Sigmoid colon (tissue), 3 donors: ENCODE data around the gene ANKHD1.

Experiments used
- POLR2A ChIP-seq, 2 donors: fragments of 450-650 bp; IDR thresholded peaks; one replicate each; pipeline ENCODE4 v1.6.1; 2016; ENCODE audit warnings: antibody characterized with exemption in 2 of 2, mild to moderate bottlenecking in 2 of 2, moderate library complexity in 2 of 2
- TF ChIP-seq, protein P1 (sequence below), 4 experiments: fragments of 450-650 bp in 3 of 4; fragments of 200-600 bp in 1 of 4; IDR thresholded peaks; one replicate each; pipeline ENCODE4 v1.5.1; 2016 to 2019; ENCODE audit warnings: antibody characterized with exemption in 4 of 4, mild to moderate bottlenecking in 3 of 4, moderate library complexity in 2 of 4

DNA sequence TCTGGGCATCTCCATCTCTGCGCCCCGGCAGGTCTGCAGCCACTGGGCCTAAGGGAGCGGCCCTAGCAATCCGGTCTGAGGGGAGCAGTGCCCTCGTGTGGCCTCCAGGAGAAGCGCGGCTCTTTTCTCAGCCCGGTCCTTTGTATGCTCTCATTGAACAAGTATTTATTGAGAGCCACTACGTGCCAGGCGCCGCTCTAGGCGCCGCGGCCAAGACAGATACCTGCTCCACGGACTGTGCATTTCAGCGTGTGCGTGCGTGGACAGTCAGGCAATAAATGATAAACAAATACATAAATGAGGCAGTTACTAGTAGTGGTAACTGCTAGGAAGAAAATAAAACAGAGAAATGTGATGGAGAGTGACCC, 43.9 kb upstream of the ANKHD1 start:
- no peak for TF ChIP-seq POLR2A (IDR thresholded peaks at IDR 0.05)
- TF ChIP-seq, protein P1, sequence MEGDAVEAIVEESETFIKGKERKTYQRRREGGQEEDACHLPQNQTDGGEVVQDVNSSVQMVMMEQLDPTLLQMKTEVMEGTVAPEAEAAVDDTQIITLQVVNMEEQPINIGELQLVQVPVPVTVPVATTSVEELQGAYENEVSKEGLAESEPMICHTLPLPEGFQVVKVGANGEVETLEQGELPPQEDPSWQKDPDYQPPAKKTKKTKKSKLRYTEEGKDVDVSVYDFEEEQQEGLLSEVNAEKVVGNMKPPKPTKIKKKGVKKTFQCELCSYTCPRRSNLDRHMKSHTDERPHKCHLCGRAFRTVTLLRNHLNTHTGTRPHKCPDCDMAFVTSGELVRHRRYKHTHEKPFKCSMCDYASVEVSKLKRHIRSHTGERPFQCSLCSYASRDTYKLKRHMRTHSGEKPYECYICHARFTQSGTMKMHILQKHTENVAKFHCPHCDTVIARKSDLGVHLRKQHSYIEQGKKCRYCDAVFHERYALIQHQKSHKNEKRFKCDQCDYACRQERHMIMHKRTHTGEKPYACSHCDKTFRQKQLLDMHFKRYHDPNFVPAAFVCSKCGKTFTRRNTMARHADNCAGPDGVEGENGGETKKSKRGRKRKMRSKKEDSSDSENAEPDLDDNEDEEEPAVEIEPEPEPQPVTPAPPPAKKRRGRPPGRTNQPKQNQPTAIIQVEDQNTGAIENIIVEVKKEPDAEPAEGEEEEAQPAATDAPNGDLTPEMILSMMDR (IDR thresholded peaks at IDR 0.05), result peak; percentile 79 to 91 (median 89)
